MM.1S (cell line): ENCODE data around the gene PXDC1.
"Not testable (repeated sequence)": the region's sequence is repeated elsewhere in the genome, so short reads cannot be mapped to it uniquely, and the experiment has no call there.

Source experiments
- CTCF ChIP-seq: fragments of 300-600 bp; sonication (generic); IDR thresholded peaks from 2 replicates; pipeline ENCODE4 v1.5.1; 2016; ENCODE audit warnings: antibody characterized with exemption, low read length, mixed read lengths
- EZH2 ChIP-seq: fragments of 300-600 bp; sonication (generic); optimal IDR thresholded peaks from 2 replicates; pipeline ENCODE3; 2017; ENCODE audit warnings: low read depth, mild to moderate bottlenecking, antibody characterized with exemption, low read length, mixed read lengths
- EZH2phosphoT487 ChIP-seq: fragments of 300-600 bp; sonication (generic); IDR thresholded peaks from 2 replicates; pipeline ENCODE4 v1.6.1; 2018; ENCODE audit warnings: antibody characterized with exemption, low read length

GRCh38 chr6:3677351-3677750, 74.2 kb downstream of the PXDC1 start:
- not testable (repeated sequence) for TF ChIP-seq CTCF, EZH2, EZH2phosphoT487
